DOHH2 (cell line): Measurements from ENCODE around the gene LNX2.
"Not testable (repeated sequence)": the region's sequence is repeated elsewhere in the genome, so short reads cannot be mapped to it uniquely, and the experiment has no call there.

Experiments used
- H3F3A ChIP-seq: fragments of 200-600 bp; sonication (generic), shearing (Covaris generic); 2 replicates; pipeline ENCODE4 v1.6.0; 2016; ENCODE audit warnings: antibody characterized with exemption, mild to moderate bottlenecking; ENCODE audit not compliant: control insufficient read depth, insufficient read depth
- H3K27ac ChIP-seq: fragments of 200-600 bp; sonication (generic); 2 replicates; pipeline ENCODE4 v1.5.1; 2014; ENCODE audit warnings: low read depth, mild to moderate bottlenecking, low read length, moderate library complexity
- H3K27me3 ChIP-seq: fragments of 200-600 bp; sonication (generic); 2 replicates; pipeline ENCODE4 v1.6.1; 2014; ENCODE audit warnings: mild to moderate bottlenecking, low read length, mixed read lengths; ENCODE audit not compliant: control insufficient read depth
- H3K36me3 ChIP-seq: fragments of 200-600 bp; sonication (generic); 2 replicates; pipeline ENCODE4 v1.6.1; 2014; ENCODE audit warnings: mild to moderate bottlenecking, low read length, moderate library complexity, mixed read lengths; ENCODE audit not compliant: control insufficient read depth
- H3K4me1 ChIP-seq: fragments of 200-600 bp; sonication (generic); 2 replicates; pipeline ENCODE4 v1.6.1; 2014; ENCODE audit warnings: mild to moderate bottlenecking, low read length, mixed read lengths; ENCODE audit not compliant: control insufficient read depth
- H3K4me2 ChIP-seq: fragments of 200-600 bp; sonication (generic); 2 replicates; pipeline ENCODE4 v1.6.0; 2014; ENCODE audit warnings: mild to moderate bottlenecking, low read length, moderate library complexity
- H3K4me3 ChIP-seq: fragments of 200-600 bp; sonication (generic); 2 replicates; pipeline ENCODE4 v1.5.1; 2014; ENCODE audit warnings: mild to moderate bottlenecking, low read length, mixed read lengths
- H3K79me2 ChIP-seq: fragments of 200-600 bp; sonication (generic); 2 replicates; pipeline ENCODE4 v1.6.1; 2014; ENCODE audit warnings: mild to moderate bottlenecking, low read length, mixed read lengths; ENCODE audit not compliant: control insufficient read depth
- H3K9me2 ChIP-seq: fragments of 200-600 bp; sonication (generic); replicated peaks from 2 replicates; pipeline ENCODE4 v1.6.1; 2014; ENCODE audit warnings: mild to moderate bottlenecking, low read length, mixed read lengths; ENCODE audit not compliant: control insufficient read depth
- H3K9me3 ChIP-seq: fragments of 200-600 bp; sonication (generic); 2 replicates; pipeline ENCODE4 v1.6.1; 2014; ENCODE audit warnings: antibody characterized with exemption, low read length, mixed read lengths; ENCODE audit not compliant: control insufficient read depth, insufficient read depth
- H4K20me1 ChIP-seq: fragments of 200-600 bp; sonication (generic); 2 replicates; pipeline ENCODE4 v1.6.0; 2014; ENCODE audit warnings: low read depth, mild to moderate bottlenecking, antibody characterized with exemption, low read length, moderate library complexity; ENCODE audit not compliant: control insufficient read depth, insufficient read depth
- CTCF ChIP-seq: fragments of 200-600 bp; sonication (generic); IDR thresholded peaks from one replicate; pipeline ENCODE4 v1.5.1; 2014; ENCODE audit warnings: antibody characterized with exemption, mild to moderate bottlenecking, low read depth, low read length; ENCODE audit not compliant: poor library complexity, severe bottlenecking
- EZH2phosphoT487 ChIP-seq: fragments of 200-600 bp; sonication (generic); IDR thresholded peaks from 2 replicates; pipeline ENCODE4 v1.6.1; 2017; ENCODE audit warnings: borderline replicate concordance, mild to moderate bottlenecking, antibody characterized with exemption, low read length, moderate library complexity, mixed read lengths

The LNX2 gene

DNA sequence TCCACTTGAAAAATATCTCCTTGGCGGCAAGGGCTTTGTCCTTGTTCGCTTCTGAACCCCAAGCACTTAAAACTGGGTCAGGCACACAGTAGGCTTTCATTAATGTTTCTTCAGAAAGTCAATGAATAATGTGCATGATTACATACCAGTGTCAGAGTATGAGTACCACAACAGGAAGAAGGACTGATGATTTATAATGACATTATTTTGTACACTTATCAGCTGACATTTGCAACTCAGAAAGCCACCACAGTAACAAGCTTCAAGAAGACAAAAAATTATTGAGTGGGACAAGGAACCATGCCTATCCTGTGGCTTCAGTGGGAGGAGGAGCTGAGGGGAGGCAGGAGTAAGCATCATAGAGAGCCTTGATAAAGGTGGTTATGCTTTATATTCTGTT lies 11.3 kb upstream of the LNX2 start:
- H4K20me1 ChIP-seq = peaks cover 4% of the 10 kb centered on the region
- H3K79me2 ChIP-seq = peaks cover 88% of the 10 kb centered on the region

DNA sequence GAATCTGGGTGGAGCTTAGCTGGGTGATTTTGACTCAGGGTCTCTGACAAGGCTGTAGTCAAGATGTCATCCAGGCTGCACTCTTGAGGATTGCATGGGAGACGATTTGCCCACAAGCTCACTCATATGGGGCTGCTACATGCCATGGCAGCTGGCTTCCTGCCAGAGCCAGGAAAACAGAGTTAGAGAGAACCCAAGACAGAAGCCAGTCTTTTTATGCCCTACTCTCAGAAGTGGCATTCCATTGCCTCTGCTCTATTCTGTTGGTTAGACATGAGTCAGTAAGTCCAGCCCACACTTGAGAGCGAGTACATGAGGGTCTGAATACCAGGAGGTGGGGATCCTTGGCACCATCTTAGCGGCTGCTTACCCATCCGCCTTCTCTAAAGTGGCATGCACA lies 10.8 kb upstream of the LNX2 start:
- peaks cover 90% of the 10 kb centered on the region for H3K79me2 ChIP-seq
- H3K9me2 ChIP-seq = no peaks in the 10 kb centered on the region
- H3K9me3 ChIP-seq = no peaks in the 10 kb centered on the region
- 0 out of 2 replicates have a peak, but pooled peaks cover 2% of the 10 kb centered on the region for H3F3A ChIP-seq
- H3K27me3 ChIP-seq = no peaks in the 10 kb centered on the region
- H3K27ac ChIP-seq = no peak overlapping the region
- no peaks in the 10 kb centered on the region; the same call in 1 of the 2 replicates for H3K4me1 ChIP-seq
- no peak overlapping the region for H3K4me2 ChIP-seq
- peaks cover 77% of the 10 kb centered on the region for H3K36me3 ChIP-seq
- TF ChIP-seq EZH2phosphoT487 = no peak
- TF ChIP-seq CTCF = no peak
- H4K20me1 ChIP-seq = peaks cover 6% of the 10 kb centered on the region
- no peak overlapping the region for H3K4me3 ChIP-seq

More for the DNA sequence above, 11.3 kb upstream of the LNX2 start:
- no peaks in the 10 kb centered on the region for H3K9me2 ChIP-seq
- H3K9me3 ChIP-seq = no peaks in the 10 kb centered on the region
- 0 out of 2 replicates have a peak, but pooled peaks cover under 1% of the 10 kb centered on the region for H3F3A ChIP-seq
- peaks cover 72% of the 10 kb centered on the region for H3K36me3 ChIP-seq
- H3K4me1 ChIP-seq = no peaks in the 10 kb centered on the region
- TF ChIP-seq CTCF (no peak), EZH2phosphoT487 (no peak)
- H3K4me3 ChIP-seq = no peak overlapping the region
- no peaks in the 10 kb centered on the region for H3K27me3 ChIP-seq
- H3K27ac ChIP-seq = no peak overlapping the region
- no peak overlapping the region for H3K4me2 ChIP-seq

DNA sequence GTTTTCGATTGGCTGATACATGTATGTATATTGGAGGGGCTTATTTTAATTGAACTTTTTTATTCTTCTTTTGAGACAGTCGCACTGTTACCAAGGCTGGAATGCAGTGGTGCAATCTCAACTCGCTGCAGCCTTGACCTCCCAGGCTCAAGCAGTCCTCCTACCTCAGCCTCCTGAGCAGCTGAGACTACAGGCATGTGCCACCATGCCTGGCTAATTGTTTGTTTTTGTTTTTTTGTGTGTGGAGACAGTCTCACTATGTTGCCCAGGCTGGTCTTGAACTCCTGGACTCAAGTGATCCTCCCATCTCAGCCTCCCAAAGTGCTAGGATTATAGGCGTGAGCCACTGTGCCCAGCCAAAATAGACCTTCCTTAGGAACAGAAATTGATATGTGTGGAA lies 8.4 kb upstream of the LNX2 start:
- not testable (repeated sequence) for H3K27ac ChIP-seq, H3K9me2 ChIP-seq, H3K4me3 ChIP-seq, H3F3A ChIP-seq, H3K27me3 ChIP-seq, H3K4me2 ChIP-seq, H3K9me3 ChIP-seq
- peaks cover 89% of the 10 kb centered on the region for H3K36me3 ChIP-seq
- peaks cover 96% of the 10 kb centered on the region for H3K79me2 ChIP-seq
- H4K20me1 ChIP-seq = peaks cover 15% of the 10 kb centered on the region
- H3K4me1 ChIP-seq = peaks cover 12% of the 10 kb centered on the region

DNA sequence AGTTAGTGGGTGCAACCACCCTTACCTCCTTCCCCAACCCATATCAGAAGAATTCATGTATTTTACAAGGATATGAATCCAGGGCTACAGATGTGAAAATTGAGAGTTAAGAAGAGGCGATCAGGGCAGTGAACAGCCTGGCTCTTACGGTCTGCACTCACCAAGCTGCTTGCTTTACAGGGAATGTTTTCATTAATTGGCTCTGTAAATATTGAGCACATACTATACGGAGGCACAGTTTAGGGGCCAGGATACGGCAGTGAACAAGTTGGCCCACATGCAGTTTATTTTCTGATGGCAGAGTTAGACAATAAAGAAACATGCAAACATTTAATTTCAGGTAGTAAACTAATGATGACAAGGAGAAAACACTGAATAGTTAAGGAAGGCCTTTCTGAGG lies 7.8 kb upstream of the LNX2 start:
- Histone ChIP-seq H3K4me1 (peaks cover 19% of the 10 kb centered on the region), H3F3A (0 out of 2 replicates have a peak, but pooled peaks cover 2% of the 10 kb centered on the region), H3K27ac (no peak overlapping the region), H3K4me3 (no peak overlapping the region), H3K9me3 (no peaks in the 10 kb centered on the region), H3K4me2 (no peak overlapping the region), H3K9me2 (no peaks in the 10 kb centered on the region), H3K79me2 (peaks cover 96% of the 10 kb centered on the region), H4K20me1 (peaks cover 21% of the 10 kb centered on the region), H3K27me3 (no peaks in the 10 kb centered on the region), H3K36me3 (peaks cover 89% of the 10 kb centered on the region)
- TF ChIP-seq CTCF = no peak
